ENCODE measurements around the gene ANXA9. TPM values are rescaled to one million over a fixed set of nuclear protein-coding genes. Genes with fewer than 3 reads are reported as not detected.

ANXA9 gene
- polyA plus RNA-seq, 3 donors: 0.28 to 1.7 (median 1.4) TPM

- Histone ChIP-seq H3K9ac (ENCODE audit: insufficient read depth, low read length, poor library complexity, severe bottlenecking) (peak within 1 kb of the TSS; percentile 87), H2AFZ (ENCODE audit: insufficient read depth, low read depth, low read length, poor library complexity, severe bottlenecking) (peak within 1 kb of the TSS; percentile 93), H3K4me2 (replicated peaks; ENCODE audit: extremely low read depth, low read length, poor library complexity, severe bottlenecking) (peak within 1 kb of the TSS; percentile 89), H3K79me2 (ENCODE audit: insufficient read depth, low read length) (peaks cover 72% of the 10 kb centered on the region), H3K27ac (ENCODE audit: low read depth in 1 of 2, low read length in 2 of 2) (peak within 1 kb of the TSS; percentile 89 to 95), H3K27me3 (ENCODE audit: control insufficient read depth in 2 of 2, insufficient read depth in 2 of 2, low read length in 2 of 2) (no peaks in the 10 kb centered on the region), H3K4me1 (ENCODE audit: control insufficient read depth in 1 of 2, insufficient read depth in 2 of 2, low read length in 2 of 2) (peaks cover 71 to 78% of the 10 kb centered on the region in 2 donors), H4K20me1 (ENCODE audit: insufficient read depth, low read length) (peaks cover 7% of the 10 kb centered on the region), H3K4me3 (replicated peaks in 1 of 3; ENCODE audit: low read depth in 2 of 3, low read length in 3 of 3) (peak within 1 kb of the TSS; percentile 63 to 88 (median 78)), H3K36me3 (replicated peaks in 1 of 2; ENCODE audit: control insufficient read depth in 1 of 2, insufficient read depth in 2 of 2, low read length in 2 of 2) (no peaks in the 10 kb centered on the region), H3K9me3 (replicated peaks in 1 of 2; ENCODE audit: control insufficient read depth in 1 of 2, insufficient read depth in 1 of 2, low read length in 2 of 2) (no peaks in the 10 kb centered on the region)
- H3K4me3 Mint-ChIP-seq: peak within 1 kb of the TSS; percentile 97
- peak within 1 kb of the TSS; percentile 98 to 99 (median 99) for H3K27ac Mint-ChIP-seq
- H3K4me1 Mint-ChIP-seq: peaks cover 80% of the 10 kb centered on the region
- H3K36me3 Mint-ChIP-seq: peaks cover 0 to 11% of the 10 kb centered on the region in 2 donors
- peak; percentile 65 for TF ChIP-seq CTCF (IDR thresholded peaks at IDR 0.05)
- intact Hi-C loops (cut with micrococcal nuclease): loop anchor here (5.0 to 10.0 kb wide), 6 partner anchors 34 to 161 kb away; partner anchors contain the start of genes LYSMD1 (in 2 of the 2), SCNM1 (in 2 of the 2), ARNT (in 1 of the 2) and CDC42SE1 (in 1 of the 2)
- DNase-seq: peak; percentile 69 to 79 (median 77)
- H3K27me3 Mint-ChIP-seq (ENCODE audit: low read depth in 3 of 3): peaks cover 0 to 10% (median 2%) of the 10 kb centered on the region in 3 donors
- 0% methylated on average over 7 of the region's 18 CpGs for WGBS (ENCODE audit: insufficient coverage)
- H3K9me3 Mint-ChIP-seq: no peaks in the 10 kb centered on the region
Measured at GRCh38 chr1:151006327-151007052, 24.4 kb downstream of the ANXA9 start, which contains the start of gene MINDY1. Gene MINDY1 (minus strand): TSS chr1:151006902. CDS start chr1:151002617, 4,285 bp downstream.

- peaks cover 0 to 10% (median 0%) of the 10 kb centered on the region in 3 donors for H3K27me3 Mint-ChIP-seq (ENCODE audit: low read depth in 3 of 3)
- WGBS (ENCODE audit: insufficient coverage): 22% methylated on average over 2 of the region's 4 CpGs
- H3K36me3 ChIP-seq (replicated peaks in 1 of 2; ENCODE audit: control insufficient read depth in 1 of 2, insufficient read depth in 2 of 2, low read length in 2 of 2): peaks cover 0 to 2% of the 10 kb centered on the region in 2 donors
- intact Hi-C loops (cut with micrococcal nuclease): loop anchor here (5.0 to 10.0 kb wide), 6 partner anchors 36 to 159 kb away; partner anchors contain the start of genes LYSMD1 (in 2 of the 2), SCNM1 (in 2 of the 2), ARNT (in 1 of the 2) and CDC42SE1 (in 1 of the 2)
- no peaks in the 10 kb centered on the region for H3K9me3 ChIP-seq (replicated peaks in 1 of 2; ENCODE audit: control insufficient read depth in 1 of 2, insufficient read depth in 1 of 2, low read length in 2 of 2)
- H3K4me1 ChIP-seq (ENCODE audit: control insufficient read depth in 1 of 2, insufficient read depth in 2 of 2, low read length in 2 of 2): peaks cover 57 to 64% of the 10 kb centered on the region in 2 donors
- peak overlapping the region; percentile 84 to 97 for H3K4me3 Mint-ChIP-seq
- H3K4me3 ChIP-seq (replicated peaks in 1 of 3; ENCODE audit: low read depth in 2 of 3, low read length in 3 of 3): peak overlapping the region; percentile 4 to 88 (median 78)
- H4K20me1 ChIP-seq (ENCODE audit: insufficient read depth, low read length): no peaks in the 10 kb centered on the region
- H3K27me3 ChIP-seq (ENCODE audit: control insufficient read depth in 2 of 2, insufficient read depth in 2 of 2, low read length in 2 of 2): no peaks in the 10 kb centered on the region
- peak overlapping the region; percentile 41 for H2AFZ ChIP-seq (ENCODE audit: insufficient read depth, low read depth, low read length, poor library complexity, severe bottlenecking)
- H3K9me3 Mint-ChIP-seq: no peaks in the 10 kb centered on the region
- peak overlapping the region; percentile 98 to 99 (median 99) for H3K27ac Mint-ChIP-seq
- peaks cover 4 to 10% of the 10 kb centered on the region in 2 donors for H3K36me3 Mint-ChIP-seq
- TF ChIP-seq CTCF (IDR thresholded peaks at IDR 0.05): no peak
- H3K9ac ChIP-seq (ENCODE audit: insufficient read depth, low read length, poor library complexity, severe bottlenecking): peak overlapping the region; percentile 87
- peak overlapping the region; percentile 89 for H3K4me2 ChIP-seq (replicated peaks; ENCODE audit: extremely low read depth, low read length, poor library complexity, severe bottlenecking)
- DNase-seq: no peak
- H3K27ac ChIP-seq (ENCODE audit: low read depth in 1 of 2, low read length in 2 of 2): peak overlapping the region; percentile 89 to 95
- peaks cover 66% of the 10 kb centered on the region for H3K79me2 ChIP-seq (ENCODE audit: insufficient read depth, low read length)
- H3K4me1 Mint-ChIP-seq: peaks cover 67% of the 10 kb centered on the region
Measured at GRCh38 chr1:151007853-151008243, 25.8 kb downstream of the ANXA9 start.

Data from CD14-positive monocyte (primary cell).